Right lobe of liver (tissue), 6 donors: ENCODE results near the gene TEX38. TPM values are rescaled to one million over a fixed set of nuclear protein-coding genes. Genes with fewer than 3 reads are reported as not detected.
A peak's percentile ranks its signal among the peaks of the same experiment; 100 is the strongest.

Experiments
- ATAC-seq, 4 donors: fragments of 200-7000 bp; cut with Tn5 transposase; one replicate each; pipeline ENCODE4 v1.9.1; 2020; ENCODE audit warnings: mild to moderate bottlenecking in 4 of 4, moderate library complexity in 4 of 4
- DNase-seq, 3 donors: peaks; one replicate each; pipeline ENCODE4 v3.0.0-alpha.2; 2020
- H3K27ac ChIP-seq, 3 donors: fragments of 200-600 bp; one replicate each; pipeline ENCODE4 v1.8.0; 2022
- H3K27me3 ChIP-seq, 2 donors: fragments of 200-600 bp; one replicate each; pipeline ENCODE4 v1.8.0; 2022
- H3K36me3 ChIP-seq, 4 donors: fragments of 200-600 bp; sonication (generic) in 1 of 4; one replicate each; pipeline versions ENCODE4 v1.5.1 to v1.8.0; 2017 to 2022; ENCODE audit warnings: control low read depth in 1 of 4
- H3K4me1 ChIP-seq, 4 donors: fragments of 200-600 bp; sonication (generic) in 1 of 4; one replicate each; pipeline versions ENCODE4 v1.5.1 to v1.8.0; 2017 to 2022; ENCODE audit warnings: control low read depth in 1 of 4
- H3K4me3 ChIP-seq, 3 donors: fragments of 200-600 bp; one replicate each; pipeline ENCODE4 v1.8.0; 2022
- H3K9me3 ChIP-seq, 4 donors: fragments of 200-600 bp; sonication (generic) in 1 of 4; one replicate each; pipeline versions ENCODE4 v1.5.1 to v1.8.0; 2017 to 2022; ENCODE audit warnings: control low read depth in 1 of 4
- POLR2A ChIP-seq: fragments of 450-650 bp; IDR thresholded peaks from one replicate; pipeline ENCODE4 v1.6.1; 2017; ENCODE audit warnings: antibody characterized with exemption, mild to moderate bottlenecking
- WGBS: methylation state at CpG from one replicate; pipeline ENCODE4 v1.1.6; 2018; ENCODE audit warnings: low coverage, low lambda C conversion rate; ENCODE audit not compliant: insufficient coverage; ENCODE audit errors: missing lambda C conversion rate; 5-methylcytosine and 5-hydroxymethylcytosine counted together
- intact Hi-C, 2 donors: fragments of 100-400 bp; cut with DNase I; formaldehyde crosslinking; loops; one replicate each; pipeline versions ENCODE4 v1.11.2 to v1.14.1; 2022
- long read RNA-seq: library from polyadenylated mRNA; unstranded; transcript quantifications from one replicate; pipeline ENCODE4 v2.0.0, GENCODE V29; 2019
- total RNA-seq, 6 experiments: library from RNA; depleted of rRNA in 2 of 6; stranded (reverse); fragments of >200 nt in 2 of 6; fragmentation: NEBNext Ultra II Directional in 3 of 6; extraction: Animal tissue kit (Norgen Biotek cat#: 25700) in 3 of 6; gene quantifications; one replicate each; pipeline versions ENCODE4 v1.1.0 to v1.2.4, GENCODE V29; 2016 to 2023
- TF ChIP-seq, protein P1 (sequence below), 4 donors: fragments of 200-600 bp in 3 of 4; fragments of 450-650 bp in 1 of 4; IDR thresholded peaks; one replicate each; pipeline versions ENCODE4 v1.5.1 to v1.8.0; 2016 to 2022; ENCODE audit warnings: antibody characterized with exemption in 4 of 4, mild to moderate bottlenecking in 2 of 4
- donor health status: DM: no; HTN: yes; CAD: no.
- donor health status: DM: no; HTN: no; CAD: no.
- donor health status: DM: no; HTN: no; CAD: no.
- donor health status: DM: no; HTN: yes; CAD: no.
- donor health status: DM: no; HTN: yes; CAD: no.

Gene TEX38
- not detected for total RNA-seq
- long read RNA-seq, result 0 reads

DNA sequence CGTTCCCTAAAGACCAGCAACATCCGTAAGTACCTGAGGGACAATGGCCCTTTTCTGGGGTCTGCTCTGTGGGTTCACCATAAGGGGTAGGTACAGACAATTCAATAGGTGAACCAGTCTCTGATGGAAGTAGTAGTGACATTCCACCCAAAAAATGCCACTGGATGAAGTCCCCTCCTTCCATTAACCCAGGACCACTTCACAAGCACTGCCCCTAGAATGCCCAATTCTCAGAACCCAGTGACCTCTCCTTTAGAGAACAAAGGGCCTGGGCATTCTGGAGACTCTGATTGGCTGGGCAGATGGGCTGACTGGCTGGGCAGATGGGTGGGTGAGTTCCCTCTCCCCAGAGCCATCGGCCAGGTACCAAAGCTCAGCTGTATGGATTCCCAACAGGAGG lies at the start of gene TEX38:
Gene TEX38 (plus strand): TSS at position 301 of the 400 bp plus-strand sequence. CDS start 81 bp downstream, at position 382.
- Histone ChIP-seq H3K36me3 (peaks cover 0 to 2% (median 0%) of the 10 kb centered on the region in 4 donors), H3K4me3 (no peak within 1 kb of the TSS), H3K4me1 (peaks cover 0 to 19% (median 0%) of the 10 kb centered on the region in 4 donors), H3K27ac (no peak within 1 kb of the TSS), H3K27me3 (no peaks in the 10 kb centered on the region), H3K9me3 (no peaks in the 10 kb centered on the region)
- 100% methylated on average over 2 of the region's 3 CpGs for WGBS
- intact Hi-C loops, result no loop called here
- ATAC-seq (no peak), DNase-seq (no peak)
- TF ChIP-seq, protein P1, sequence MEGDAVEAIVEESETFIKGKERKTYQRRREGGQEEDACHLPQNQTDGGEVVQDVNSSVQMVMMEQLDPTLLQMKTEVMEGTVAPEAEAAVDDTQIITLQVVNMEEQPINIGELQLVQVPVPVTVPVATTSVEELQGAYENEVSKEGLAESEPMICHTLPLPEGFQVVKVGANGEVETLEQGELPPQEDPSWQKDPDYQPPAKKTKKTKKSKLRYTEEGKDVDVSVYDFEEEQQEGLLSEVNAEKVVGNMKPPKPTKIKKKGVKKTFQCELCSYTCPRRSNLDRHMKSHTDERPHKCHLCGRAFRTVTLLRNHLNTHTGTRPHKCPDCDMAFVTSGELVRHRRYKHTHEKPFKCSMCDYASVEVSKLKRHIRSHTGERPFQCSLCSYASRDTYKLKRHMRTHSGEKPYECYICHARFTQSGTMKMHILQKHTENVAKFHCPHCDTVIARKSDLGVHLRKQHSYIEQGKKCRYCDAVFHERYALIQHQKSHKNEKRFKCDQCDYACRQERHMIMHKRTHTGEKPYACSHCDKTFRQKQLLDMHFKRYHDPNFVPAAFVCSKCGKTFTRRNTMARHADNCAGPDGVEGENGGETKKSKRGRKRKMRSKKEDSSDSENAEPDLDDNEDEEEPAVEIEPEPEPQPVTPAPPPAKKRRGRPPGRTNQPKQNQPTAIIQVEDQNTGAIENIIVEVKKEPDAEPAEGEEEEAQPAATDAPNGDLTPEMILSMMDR (IDR thresholded peaks at IDR 0.05), result no peak
- no peak for TF ChIP-seq POLR2A

DNA sequence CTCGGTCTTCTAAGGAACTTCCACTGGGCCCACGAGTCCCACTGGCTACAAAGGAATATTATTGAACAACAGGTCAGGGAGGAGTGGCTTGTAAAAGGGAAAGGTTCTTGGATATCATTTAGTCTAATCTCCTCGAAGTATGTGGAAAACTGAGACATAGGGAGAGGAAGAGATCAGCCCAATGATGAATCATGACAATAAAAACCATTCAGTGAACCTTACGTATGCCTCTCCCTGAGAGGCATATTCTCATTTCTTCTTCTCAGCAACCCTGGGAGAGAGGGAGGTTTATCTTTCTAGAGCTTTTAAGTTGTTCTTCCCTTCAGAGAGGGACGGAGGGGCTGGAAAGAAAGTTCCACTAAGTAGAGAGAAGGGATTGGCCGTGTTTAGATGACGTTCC lies 49.7 kb upstream of the TEX38 start:
- intact Hi-C loops, result loop anchor here in 1 of 2 donors (10.0 kb wide), 1 partner anchor 103 kb away; no protein-coding TSS in a partner anchor
- TF ChIP-seq, protein P1 (IDR thresholded peaks at IDR 0.05), result no peak
- TF ChIP-seq POLR2A, result no peak
- ATAC-seq, result no peak
- Histone ChIP-seq H3K27me3 (no peaks in the 10 kb centered on the region), H3K9me3 (no peaks in the 10 kb centered on the region), H3K36me3 (no peaks in the 10 kb centered on the region), H3K4me3 (no peak overlapping the region), H3K4me1 (no peaks in the 10 kb centered on the region), H3K27ac (no peak overlapping the region)
- no peak for DNase-seq
- 53% methylated on average over 6 of the region's 7 CpGs for WGBS

DNA sequence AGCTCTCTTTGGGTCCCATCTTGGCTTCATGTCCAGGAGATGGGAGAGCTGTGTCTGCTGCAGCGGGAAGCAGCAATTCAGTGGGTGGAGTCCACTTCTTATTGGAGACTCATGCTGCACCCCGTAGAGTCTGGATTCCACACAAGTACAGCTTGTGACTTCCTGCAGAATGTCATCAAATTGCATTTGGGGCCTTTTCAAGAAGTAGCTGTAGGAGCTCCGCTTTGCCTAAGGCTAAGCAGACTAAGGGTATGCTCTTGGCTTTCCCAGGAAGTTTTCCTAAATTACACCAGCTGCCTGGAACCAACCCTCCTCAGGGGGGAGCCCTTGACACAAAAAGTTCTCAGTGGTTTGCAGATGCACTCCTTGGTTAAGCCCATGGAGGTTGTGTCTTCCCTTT lies 49.3 kb upstream of the TEX38 start:
- H3K4me3 ChIP-seq, result no peak overlapping the region
- 33% methylated on average over 1 of the region's 3 CpGs for WGBS
- no peaks in the 10 kb centered on the region for H3K4me1 ChIP-seq
- DNase-seq (peak in 1 of 3 donors; percentile 57), ATAC-seq (peak; percentile 77 to 84 (median 80))
- H3K27ac ChIP-seq, result no peak overlapping the region
- intact Hi-C loops, result loop anchor here in 1 of 2 donors (10.0 kb wide), 1 partner anchor 102 kb away; no protein-coding TSS in a partner anchor
- H3K27me3 ChIP-seq, result no peaks in the 10 kb centered on the region
- no peak for TF ChIP-seq POLR2A
- TF ChIP-seq, protein P1 (IDR thresholded peaks at IDR 0.05), result peak; percentile 38 to 73 (median 58)
- H3K36me3 ChIP-seq, result no peaks in the 10 kb centered on the region
- H3K9me3 ChIP-seq, result no peaks in the 10 kb centered on the region

DNA sequence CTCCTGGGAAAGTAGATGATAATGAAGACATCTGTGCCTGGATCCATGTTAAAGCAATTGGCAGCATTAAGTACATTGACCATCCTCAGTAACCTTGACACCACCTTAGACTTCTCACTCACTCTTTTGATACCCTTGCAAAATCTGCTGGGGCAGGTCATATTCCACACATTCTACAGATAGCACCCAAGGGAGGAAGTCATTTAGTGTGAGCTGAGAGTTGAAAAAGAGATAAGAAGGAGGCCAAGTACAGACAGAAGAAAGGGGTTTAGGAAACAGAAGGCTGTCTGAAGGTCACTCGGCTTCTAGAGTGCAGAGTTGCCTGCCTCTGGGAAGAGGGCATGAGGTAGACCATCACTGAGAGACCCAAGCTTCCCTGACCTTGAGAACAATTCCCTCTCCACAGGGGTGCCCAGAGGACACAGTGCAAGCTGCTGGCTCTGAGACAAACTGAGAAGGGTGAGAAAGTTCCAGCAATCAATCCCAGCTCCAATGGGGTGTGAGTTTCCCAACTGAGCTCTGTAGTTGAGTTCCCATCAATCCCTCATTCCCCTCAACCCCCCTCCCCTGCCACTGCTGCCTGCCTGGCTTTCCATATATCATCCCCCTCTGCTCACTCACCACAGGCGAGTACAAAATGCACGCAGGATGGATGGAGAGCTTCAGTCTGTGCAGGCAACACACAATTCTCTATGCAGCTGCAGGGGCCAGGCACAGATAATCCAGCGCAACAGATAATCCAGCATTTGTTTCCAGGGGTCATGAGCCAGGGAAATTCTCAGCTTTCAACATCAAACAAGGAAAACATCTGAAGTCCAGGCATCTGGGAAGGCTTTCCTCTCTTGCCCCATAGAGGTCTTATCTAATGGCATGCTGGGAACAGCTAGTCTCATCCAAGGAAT lies 47.7 kb upstream of the TEX38 start:
- DNase-seq (no peak), ATAC-seq (no peak)
- Histone ChIP-seq H3K27me3 (no peaks in the 10 kb centered on the region), H3K27ac (no peak overlapping the region), H3K36me3 (no peaks in the 10 kb centered on the region), H3K4me3 (no peak overlapping the region), H3K9me3 (no peaks in the 10 kb centered on the region), H3K4me1 (no peaks in the 10 kb centered on the region)
- intact Hi-C loops, result loop anchor here in 1 of 2 donors (10.0 kb wide), 1 partner anchor 101 kb away; no protein-coding TSS in a partner anchor
- TF ChIP-seq, protein P1 (IDR thresholded peaks at IDR 0.05), result no peak
- TF ChIP-seq POLR2A, result no peak
- 45% methylated on average over 1 of the region's 4 CpGs for WGBS
